HepG2 (cell line): ENCODE results near the gene IRF2. TPM values are rescaled to one million over a fixed set of nuclear protein-coding genes. Genes with fewer than 3 reads are reported as not detected.

ENCODE experiments used
- EEA1 ChIP-seq: sonication (generic); formaldehyde crosslinking; IDR thresholded peaks from 2 replicates; pipeline ENCODE4 v1.5.1; 2020; ENCODE audit warnings: mild to moderate bottlenecking, missing genetic modification reagents, borderline replicate concordance
- FOXP4 ChIP-seq: sonication (generic); formaldehyde crosslinking; IDR thresholded peaks from 2 replicates; pipeline ENCODE4 v1.4.0; 2020; ENCODE audit warnings: missing genetic modification reagents
- GABPB1 ChIP-seq: IDR thresholded peaks from 2 replicates; pipeline ENCODE4 v1.6.1; 2016; ENCODE audit warnings: mild to moderate bottlenecking, missing genetic modification reagents, moderate library complexity, missing compliant biosample characterization
- MXD4 ChIP-seq: IDR thresholded peaks from 2 replicates; pipeline ENCODE4 v1.6.1; 2016; ENCODE audit warnings: mild to moderate bottlenecking, missing biosample characterization, missing genetic modification reagents
- NFATC3 ChIP-seq: sonication (generic); formaldehyde crosslinking; IDR thresholded peaks from 2 replicates; pipeline ENCODE4 v1.5.1; 2020; ENCODE audit warnings: mild to moderate bottlenecking, missing genetic modification reagents
- NPAS2 ChIP-seq: sonication (generic); formaldehyde crosslinking; IDR thresholded peaks from 2 replicates; pipeline ENCODE4 v1.8.0; 2022; ENCODE audit warnings: mild to moderate bottlenecking, missing genetic modification reagents, borderline replicate concordance
- NR2F1 ChIP-seq, 2 experiments: fragments of 450-650 bp in 1 of 2; formaldehyde crosslinking in 1 of 2; IDR thresholded peaks; 2 replicates each; pipeline versions ENCODE4 v1.5.0 to v1.6.1; 2016 to 2020; ENCODE audit warnings: mild to moderate bottlenecking in 1 of 2, missing compliant biosample characterization in 1 of 2, missing genetic modification reagents in 1 of 2, moderate library complexity in 1 of 2
- PAF1 ChIP-seq: IDR thresholded peaks from 2 replicates; pipeline ENCODE4 v1.6.1; 2016; ENCODE audit warnings: missing genetic modification reagents, missing compliant biosample characterization
- RFXANK ChIP-seq: IDR thresholded peaks from 2 replicates; pipeline ENCODE4 v1.6.1; 2016
- RFXAP ChIP-seq: sonication (generic); formaldehyde crosslinking; IDR thresholded peaks from 2 replicates; pipeline ENCODE4 v1.4.0; 2020; ENCODE audit warnings: missing genetic modification reagents, borderline replicate concordance
- THAP8 ChIP-seq: sonication (generic); formaldehyde crosslinking; IDR thresholded peaks from 2 replicates; pipeline ENCODE4 v1.5.1; 2020; ENCODE audit warnings: missing genetic modification reagents, mild to moderate bottlenecking, borderline replicate concordance
- ZFP82 ChIP-seq: sonication (generic); formaldehyde crosslinking; IDR thresholded peaks from 2 replicates; pipeline ENCODE4 v1.5.1; 2020; ENCODE audit warnings: mild to moderate bottlenecking, missing genetic modification reagents, borderline replicate concordance
- ZNF484 ChIP-seq: sonication (generic); formaldehyde crosslinking; IDR thresholded peaks from 2 replicates; pipeline ENCODE4 v1.5.1; 2020; ENCODE audit warnings: mild to moderate bottlenecking, low read depth, missing genetic modification reagents, borderline replicate concordance
- ZNF530 ChIP-seq: sonication (generic); formaldehyde crosslinking; IDR thresholded peaks from 2 replicates; pipeline ENCODE4 v1.5.0; 2020; ENCODE audit warnings: low read depth, mild to moderate bottlenecking, missing genetic modification reagents
- ZNF552 ChIP-seq: sonication (generic); formaldehyde crosslinking; IDR thresholded peaks from 2 replicates; pipeline ENCODE4 v1.9.0; 2022; ENCODE audit warnings: missing genetic modification reagents, mild to moderate bottlenecking, borderline replicate concordance
- ZNF670 ChIP-seq: sonication (generic); formaldehyde crosslinking; IDR thresholded peaks from 2 replicates; pipeline ENCODE4 v1.8.0; 2022; ENCODE audit warnings: mild to moderate bottlenecking, missing genetic modification reagents, borderline replicate concordance
- polyA plus RNA-seq, 8 experiments: library from polyadenylated mRNA; depleted of rRNA in 3 of 8; stranded (reverse) in 7 of 8; unstranded in 1 of 8; fragments of >200 nt; fragmentation: Illumina TruSeq in 4 of 8; extraction: Trizol in 4 of 8; gene quantifications; 2 replicates each; pipeline versions ENCODE4 v1.2.1 to v1.2.3, GENCODE V29; 2011 to 2016; ENCODE audit warnings: low read depth in 4 of 8, missing spikeins in 1 of 8, mixed read lengths in 1 of 8; ENCODE audit not compliant: insufficient read depth in 1 of 8
- total RNA-seq, 5 experiments: library from RNA; depleted of rRNA; stranded (reverse); fragments of >200 nt; fragmentation: Illumina TruSeq; extraction: Trizol; gene quantifications; 2 replicates each; pipeline ENCODE4 v1.2.3, GENCODE V29; 2016; ENCODE audit warnings: low read depth in 1 of 5
- TF ChIP-seq, protein P1 (sequence below): IDR thresholded peaks from 2 replicates; pipeline ENCODE4 v1.6.1; 2016; ENCODE audit warnings: mild to moderate bottlenecking
- TF ChIP-seq, protein P2 (sequence below): sonication (generic); formaldehyde crosslinking; IDR thresholded peaks from 2 replicates; pipeline ENCODE4 v1.8.0; 2022; ENCODE audit warnings: mild to moderate bottlenecking, missing genetic modification reagents, borderline replicate concordance
- TF ChIP-seq, protein P3 (sequence below): sonication (generic); formaldehyde crosslinking; conservative IDR thresholded peaks from 2 replicates; pipeline ENCODE4 v1.8.0; 2022; ENCODE audit warnings: low read depth, missing genetic modification reagents
- TF ChIP-seq, protein P4 (sequence below): sonication (generic); formaldehyde crosslinking; IDR thresholded peaks from 2 replicates; pipeline ENCODE4 v1.8.0; 2022; ENCODE audit warnings: mild to moderate bottlenecking, missing genetic modification reagents, moderate library complexity

The IRF2 gene
- total and polyA plus RNA-seq, 2 of the 13 experiments (the other 11 are each of a cell fraction or from before 2014, with no cell fraction given): 15.5 to 28.8 TPM

DNA sequence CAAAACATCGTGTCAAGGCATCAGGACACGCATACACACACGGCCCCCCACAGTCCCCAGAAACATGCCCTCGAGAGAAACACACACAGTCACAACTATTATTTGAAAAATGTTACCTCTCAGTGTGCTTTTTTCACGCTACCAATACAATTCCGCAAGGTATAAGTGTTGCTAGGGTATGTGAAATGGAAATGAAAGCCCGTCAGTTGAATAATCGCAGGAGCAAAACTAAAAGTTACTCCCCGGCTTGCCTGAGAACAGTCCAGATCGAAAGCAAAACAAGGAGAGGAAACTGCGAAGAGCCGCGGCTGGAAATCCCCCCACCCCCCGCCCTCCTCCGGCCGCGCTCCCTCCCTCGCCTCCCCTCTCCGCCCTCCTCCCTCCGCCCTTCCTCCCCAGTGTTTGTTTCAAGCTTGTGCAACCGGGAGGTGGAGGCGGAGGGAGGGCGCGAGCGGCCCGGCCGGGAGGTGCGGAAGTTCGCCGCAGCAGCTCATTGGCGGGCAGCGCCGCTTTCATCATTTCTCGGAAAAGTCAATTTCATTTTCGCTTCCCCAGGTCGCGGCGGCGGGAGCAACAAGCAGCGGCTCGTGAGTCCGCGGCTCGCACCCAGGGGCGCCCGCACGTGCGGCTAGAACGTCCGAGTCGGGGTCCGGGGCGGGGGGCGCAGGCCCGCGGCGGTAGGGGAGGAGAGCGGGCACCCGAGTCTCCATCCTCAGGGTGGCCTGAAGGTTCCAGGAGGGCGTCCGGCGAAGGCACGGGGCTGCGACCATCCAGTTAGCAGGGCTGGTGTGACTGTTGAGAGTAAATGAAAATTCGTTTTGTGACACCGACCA is at the start of gene IRF2 (continued):
- TF ChIP-seq GABPB1 (peak; percentile 88), NFATC3 (CRISPR knock-in tag) (no peak), MXD4 (CRISPR knock-in tag) (peak; percentile 76; the same call in 1 of the 2 replicates), THAP8 (CRISPR knock-in tag) (peak; percentile 83; the same call in 1 of the 2 replicates), NR2F1 (CRISPR knock-in tag; IDR thresholded peaks at IDR 0.05) (no peak), NPAS2 (CRISPR knock-in tag) (no peak), ZNF530 (CRISPR knock-in tag) (no peak), ZNF552 (CRISPR knock-in tag) (0 out of 2 replicates have a peak, but pooled peaks have one; percentile 39), PAF1 (CRISPR knock-in tag) (no peak), ZNF484 (CRISPR knock-in tag) (no peak), RFXANK (CRISPR knock-in tag) (no peak), RFXAP (CRISPR knock-in tag) (no peak), ZNF670 (CRISPR knock-in tag) (no peak), EEA1 (CRISPR knock-in tag) (no peak), FOXP4 (peak; percentile 66), ZFP82 (CRISPR knock-in tag) (no peak)
- TF ChIP-seq, protein P1, sequence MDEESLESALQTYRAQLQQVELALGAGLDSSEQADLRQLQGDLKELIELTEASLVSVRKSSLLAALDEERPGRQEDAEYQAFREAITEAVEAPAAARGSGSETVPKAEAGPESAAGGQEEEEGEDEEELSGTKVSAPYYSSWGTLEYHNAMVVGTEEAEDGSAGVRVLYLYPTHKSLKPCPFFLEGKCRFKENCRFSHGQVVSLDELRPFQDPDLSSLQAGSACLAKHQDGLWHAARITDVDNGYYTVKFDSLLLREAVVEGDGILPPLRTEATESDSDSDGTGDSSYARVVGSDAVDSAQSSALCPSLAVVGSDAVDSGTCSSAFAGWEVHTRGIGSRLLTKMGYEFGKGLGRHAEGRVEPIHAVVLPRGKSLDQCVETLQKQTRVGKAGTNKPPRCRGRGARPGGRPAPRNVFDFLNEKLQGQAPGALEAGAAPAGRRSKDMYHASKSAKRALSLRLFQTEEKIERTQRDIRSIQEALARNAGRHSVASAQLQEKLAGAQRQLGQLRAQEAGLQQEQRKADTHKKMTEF (CRISPR knock-in tag): peak; percentile 96
- TF ChIP-seq, protein P2, sequence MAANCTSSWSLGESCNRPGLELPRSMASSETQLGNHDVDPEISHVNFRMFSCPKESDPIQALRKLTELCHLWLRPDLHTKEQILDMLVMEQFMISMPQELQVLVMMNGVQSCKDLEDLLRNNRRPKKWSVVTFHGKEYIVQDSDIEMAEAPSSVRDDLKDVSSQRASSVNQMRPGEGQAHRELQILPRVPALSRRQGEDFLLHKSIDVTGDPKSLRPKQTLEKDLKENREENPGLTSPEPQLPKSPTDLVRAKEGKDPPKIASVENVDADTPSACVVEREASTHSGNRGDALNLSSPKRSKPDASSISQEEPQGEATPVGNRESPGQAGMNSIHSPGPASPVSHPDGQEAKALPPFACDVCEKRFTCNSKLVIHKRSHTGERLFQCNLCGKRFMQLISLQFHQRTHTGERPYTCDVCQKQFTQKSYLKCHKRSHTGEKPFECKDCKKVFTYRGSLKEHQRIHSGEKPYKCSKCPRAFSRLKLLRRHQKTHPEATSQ (CRISPR knock-in tag): peak; percentile 82; the same call in 1 of the 2 replicates
- TF ChIP-seq, protein P3, sequence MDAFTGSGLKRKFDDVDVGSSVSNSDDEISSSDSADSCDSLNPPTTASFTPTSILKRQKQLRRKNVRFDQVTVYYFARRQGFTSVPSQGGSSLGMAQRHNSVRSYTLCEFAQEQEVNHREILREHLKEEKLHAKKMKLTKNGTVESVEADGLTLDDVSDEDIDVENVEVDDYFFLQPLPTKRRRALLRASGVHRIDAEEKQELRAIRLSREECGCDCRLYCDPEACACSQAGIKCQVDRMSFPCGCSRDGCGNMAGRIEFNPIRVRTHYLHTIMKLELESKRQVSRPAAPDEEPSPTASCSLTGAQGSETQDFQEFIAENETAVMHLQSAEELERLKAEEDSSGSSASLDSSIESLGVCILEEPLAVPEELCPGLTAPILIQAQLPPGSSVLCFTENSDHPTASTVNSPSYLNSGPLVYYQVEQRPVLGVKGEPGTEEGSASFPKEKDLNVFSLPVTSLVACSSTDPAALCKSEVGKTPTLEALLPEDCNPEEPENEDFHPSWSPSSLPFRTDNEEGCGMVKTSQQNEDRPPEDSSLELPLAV (CRISPR knock-in tag): no peak
- TF ChIP-seq, protein P4, sequence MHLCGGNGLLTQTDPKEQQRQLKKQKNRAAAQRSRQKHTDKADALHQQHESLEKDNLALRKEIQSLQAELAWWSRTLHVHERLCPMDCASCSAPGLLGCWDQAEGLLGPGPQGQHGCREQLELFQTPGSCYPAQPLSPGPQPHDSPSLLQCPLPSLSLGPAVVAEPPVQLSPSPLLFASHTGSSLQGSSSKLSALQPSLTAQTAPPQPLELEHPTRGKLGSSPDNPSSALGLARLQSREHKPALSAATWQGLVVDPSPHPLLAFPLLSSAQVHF (CRISPR knock-in tag): no peak
